Activated CD4-positive, alpha-beta T cell treated with anti-CD3 and anti-CD28 coated beads for 1 hour (primary cell): ENCODE results near the gene TLDC2.

Experiments
- DNase-seq: peaks from one replicate; pipeline ENCODE4 v3.0.0-alpha.2; 2020

Gene TLDC2

GRCh38 chr20:36850759-36851158 lies 25.2 kb upstream of the TLDC2 start:
- DNase-seq: no peak

GRCh38 chr20:36851490-36851889 lies 24.4 kb upstream of the TLDC2 start:
- no peak for DNase-seq

- no peak for DNase-seq
Measured at GRCh38 chr20:36852187-36852586, 23.8 kb upstream of the TLDC2 start.

GRCh38 chr20:36854348-36855240 lies 21.3 kb upstream of the TLDC2 start:
- DNase-seq: no peak

- DNase-seq: no peak
Measured at GRCh38 chr20:36855241-36855657, 20.7 kb upstream of the TLDC2 start.

GRCh38 chr20:36856195-36856594 lies 19.7 kb upstream of the TLDC2 start:
- no peak for DNase-seq

- DNase-seq: peak; percentile 12
Measured at GRCh38 chr20:36856691-36857635, 19.0 kb upstream of the TLDC2 start.

GRCh38 chr20:36859282-36859555 lies 16.7 kb upstream of the TLDC2 start:
- DNase-seq: no peak

- no peak for DNase-seq
Measured at GRCh38 chr20:36859700-36860330, 16.1 kb upstream of the TLDC2 start.

- DNase-seq: no peak
Measured at GRCh38 chr20:36860339-36860738, 15.6 kb upstream of the TLDC2 start.

GRCh38 chr20:36860811-36861624 lies 14.9 kb upstream of the TLDC2 start:
- DNase-seq: no peak

- no peak for DNase-seq
Measured at GRCh38 chr20:36861625-36861874, 14.4 kb upstream of the TLDC2 start.

- no peak for DNase-seq
Measured at GRCh38 chr20:36861875-36862801, 13.8 kb upstream of the TLDC2 start.

- no peak for DNase-seq
Measured at GRCh38 chr20:36862857-36863668, 12.9 kb upstream of the TLDC2 start.

- no peak for DNase-seq
Measured at GRCh38 chr20:36865076-36865860, 10.7 kb upstream of the TLDC2 start.

GRCh38 chr20:36865861-36866149 lies 10.1 kb upstream of the TLDC2 start:
- no peak for DNase-seq

GRCh38 chr20:36866164-36866563 lies 9.8 kb upstream of the TLDC2 start:
- no peak for DNase-seq

GRCh38 chr20:36866681-36867495 lies 9.1 kb upstream of the TLDC2 start:
- DNase-seq: no peak
